HCT116 (cell line): ENCODE measurements around the gene RHOG. TPM values are rescaled to one million over a fixed set of nuclear protein-coding genes. Genes with fewer than 3 reads are reported as not detected.

Experiments
- ATAC-seq: fragments of 200-7000 bp; cut with Tn5 transposase; 2 replicates; pipeline ENCODE4 v1.9.1; 2020; ENCODE audit warnings: mild to moderate bottlenecking, moderate library complexity
- BruUV-seq: library from RNA; stranded (reverse); fragments of 400-500 nt; replicated peaks from 2 replicates; lab custom pipeline; 2021; lab: Mats Ljungman, UMichigan
- CTCF ChIA-PET: fragments of 300-600 bp; sonication (Branson Sonifier 250); formaldehyde crosslinking; loops from one replicate; lab custom pipeline; 2021; ENCODE audit warnings: antibody characterized with exemption; lab: Charles Lee
- POLR2A ChIA-PET: fragments of 300-600, 350-600 bp; sonication (Branson Sonifier 250); formaldehyde crosslinking; loops from one replicate; lab custom pipeline; 2021; ENCODE audit warnings: antibody characterized with exemption; lab: Charles Lee
- RAD21 ChIA-PET, 2 experiments: fragments of 300-600 bp; sonication (Branson Sonifier 250); formaldehyde crosslinking; loops; one replicate each; lab custom pipeline; 2023; ENCODE audit warnings: low total read pairs in 2 of 2; ENCODE audit not compliant: uncharacterized antibody in 2 of 2, unreplicated experiment in 2 of 2, low non-redundant PET in 1 of 2; lab: Charles Lee
- DNase-seq: peaks from one replicate; pipeline ENCODE4 v3.0.0-alpha.2; 2010; ENCODE audit warnings: low read depth, low spot score
- H2AFZ ChIP-seq: fragments of 200-600 bp; shearing (Covaris generic), sonication (generic); 2 replicates; pipeline ENCODE4 v1.6.1; 2017; ENCODE audit warnings: low read depth, mixed run types, mixed read lengths, antibody characterized with exemption, low read length; ENCODE audit not compliant: poor library complexity, severe bottlenecking
- H3K27ac ChIP-seq: 2 replicates; pipeline ENCODE4 v1.5.1; 2012; ENCODE audit warnings: low read depth, low read length
- H3K27me3 ChIP-seq: fragments of 200-600 bp; sonication (generic); 2 replicates; pipeline ENCODE4 v1.6.1; 2016; ENCODE audit warnings: mixed run types, low read length, mixed read lengths; ENCODE audit not compliant: insufficient read depth
- H3K36me3 ChIP-seq, 2 experiments: fragments of 200-500 bp in 1 of 2; fragments of 200-600 bp in 1 of 2; sonication (Bioruptor generic) in 1 of 2; sonication (generic) in 1 of 2; 2 replicates each; pipeline versions ENCODE4 v1.5.1 to v1.6.1; 2014 to 2016; ENCODE audit warnings: low read length in 2 of 2, inconsistent platforms in 1 of 2, mixed read lengths in 1 of 2, mixed run types in 1 of 2; ENCODE audit not compliant: insufficient read depth in 2 of 2, control insufficient read depth in 1 of 2
- H3K4me1 ChIP-seq, 2 experiments: fragments of 200-600 bp in 1 of 2; sonication (generic) in 1 of 2; 2 replicates each; pipeline versions ENCODE4 v1.5.1 to v1.6.1; 2012 to 2017; ENCODE audit warnings: low read length in 2 of 2, inconsistent platforms in 1 of 2, mild to moderate bottlenecking in 1 of 2, mixed read lengths in 1 of 2, mixed run types in 1 of 2, moderate library complexity in 1 of 2; ENCODE audit not compliant: insufficient read depth in 2 of 2, control insufficient read depth in 1 of 2
- H3K4me2 ChIP-seq: fragments of 200-600 bp; sonication (generic); 2 replicates; pipeline ENCODE4 v1.6.1; 2017; ENCODE audit warnings: mixed run types, low read length, mixed read lengths
- H3K4me3 ChIP-seq, 2 experiments: fragments of 200-600 bp in 1 of 2; sonication (generic) in 1 of 2; replicated peaks in 1 of 2; 2 replicates each; pipeline ENCODE4 v1.5.1; 2011 to 2016; ENCODE audit warnings: low read length in 2 of 2, control low read depth in 1 of 2, low read depth in 1 of 2, mild to moderate bottlenecking in 1 of 2, mixed read lengths in 1 of 2, mixed run types in 1 of 2
- H3K79me2 ChIP-seq: fragments of 200-600 bp; sonication (generic); 2 replicates; pipeline ENCODE4 v1.6.1; 2017; ENCODE audit warnings: mild to moderate bottlenecking, mixed run types, low read length, moderate library complexity, mixed read lengths; ENCODE audit not compliant: insufficient read depth
- H3K9ac ChIP-seq: fragments of 200-600 bp; sonication (generic); 2 replicates; pipeline ENCODE4 v1.6.1; 2016; ENCODE audit warnings: low read length, mixed read lengths
- H3K9me2 ChIP-seq: fragments of 200-600 bp; sonication (generic), shearing (Covaris generic); 2 replicates; pipeline ENCODE4 v1.6.1; 2017; ENCODE audit warnings: mixed run types, mild to moderate bottlenecking, moderate library complexity; ENCODE audit not compliant: insufficient read depth
- H3K9me3 ChIP-seq, 2 experiments: fragments of 200-500 bp in 1 of 2; fragments of 200-600 bp in 1 of 2; sonication (Bioruptor generic) in 1 of 2; sonication (generic) in 1 of 2; 2 replicates each; pipeline ENCODE4 v1.6.1; 2014 to 2017; ENCODE audit warnings: low read length in 2 of 2, mixed read lengths in 2 of 2, inconsistent platforms in 1 of 2, low read depth in 1 of 2, mild to moderate bottlenecking in 1 of 2, mixed run types in 1 of 2, moderate library complexity in 1 of 2; ENCODE audit not compliant: control insufficient read depth in 1 of 2, insufficient read depth in 1 of 2
- H4K20me1 ChIP-seq: fragments of 200-600 bp; sonication (generic), shearing (Covaris generic); 2 replicates; pipeline ENCODE4 v1.6.1; 2017; ENCODE audit warnings: mixed run types, mild to moderate bottlenecking, moderate library complexity; ENCODE audit not compliant: insufficient read depth
- CBX3 ChIP-seq: IDR thresholded peaks from 2 replicates; pipeline ENCODE4 v1.6.1; 2012; ENCODE audit warnings: low read depth
- CEBPB ChIP-seq: IDR thresholded peaks from 2 replicates; pipeline ENCODE4 v1.6.1; 2012; ENCODE audit warnings: low read depth
- YY1 ChIP-seq: IDR thresholded peaks from 2 replicates; pipeline ENCODE4 v1.6.1; 2011; ENCODE audit warnings: low read length, low read depth, moderate library complexity, mild to moderate bottlenecking; ENCODE audit not compliant: insufficient replicate concordance; ENCODE audit errors: extremely low read depth
- intact Hi-C: fragments of 100-400 bp; cut with micrococcal nuclease; formaldehyde crosslinking; loops from 2 replicates; pipeline ENCODE4 v1.10.0; 2022
- total RNA-seq: library from RNA; stranded (reverse); gene quantifications from one replicate; pipeline ENCODE4 v1.2.1, GENCODE V29; 2021; ENCODE audit not compliant: unreplicated experiment
- TF ChIP-seq, protein P1 (sequence below): IDR thresholded peaks from 2 replicates; pipeline ENCODE4 v1.6.1; 2012
- TF ChIP-seq, protein P2 (sequence below): IDR thresholded peaks from 2 replicates; pipeline ENCODE4 v1.6.1; 2012; ENCODE audit warnings: low read depth

RHOG gene
- total RNA-seq, 1 experiment from 2014 or later, result 49.1 TPM

DNA sequence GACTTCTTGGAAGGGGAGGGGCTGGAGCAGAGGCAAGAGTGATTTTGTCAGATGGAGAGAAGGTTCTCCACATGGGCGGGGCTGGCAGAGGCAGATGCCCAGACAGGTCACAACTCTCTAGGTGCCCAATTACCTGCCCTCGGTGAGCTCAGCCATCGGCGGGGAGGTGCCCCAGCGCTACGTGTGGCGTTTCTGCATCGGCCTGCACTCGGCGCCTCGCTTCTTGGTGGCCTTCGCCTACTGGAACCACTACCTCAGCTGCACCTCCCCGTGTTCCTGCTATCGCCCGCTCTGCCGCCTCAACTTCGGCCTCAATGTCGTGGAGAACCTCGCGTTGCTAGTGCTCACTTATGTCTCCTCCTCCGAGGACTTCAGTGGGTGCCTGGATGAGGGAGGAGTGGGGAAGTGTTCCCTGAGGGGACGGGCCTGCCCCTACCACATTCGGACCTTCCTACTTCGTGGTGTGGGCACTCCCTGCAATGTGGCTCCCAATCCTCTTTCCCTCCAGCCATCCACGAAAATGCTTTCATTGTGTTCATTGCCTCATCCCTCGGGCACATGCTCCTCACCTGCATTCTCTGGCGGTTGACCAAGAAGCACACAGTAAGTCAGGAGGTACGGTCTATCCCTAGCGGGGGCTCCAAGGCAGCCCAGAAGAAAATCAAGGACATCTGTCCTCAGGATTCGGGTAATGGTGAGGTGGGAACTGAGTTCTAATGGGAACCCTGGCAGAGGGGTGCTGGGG, 16.8 kb downstream of the RHOG start:
- Histone ChIP-seq H3K4me1 (peaks cover 0 to 5% of the 10 kb centered on the region in 2 experiments; a peak in 1 of 4 replicates), H4K20me1 (no peaks in the 10 kb centered on the region), H3K9ac (no peak overlapping the region), H3K4me3 (no peak overlapping the region), H3K9me3 (no peaks in the 10 kb centered on the region), H3K36me3 (peaks cover 10 to 16% of the 10 kb centered on the region in 2 experiments; a peak in 3 of 4 replicates), H3K9me2 (no peaks in the 10 kb centered on the region), H3K27me3 (no peaks in the 10 kb centered on the region), H3K79me2 (no peaks in the 10 kb centered on the region), H2AFZ (no peak overlapping the region), H3K27ac (no peak overlapping the region), H3K4me2 (no peak overlapping the region)
- TF ChIP-seq, protein P1, sequence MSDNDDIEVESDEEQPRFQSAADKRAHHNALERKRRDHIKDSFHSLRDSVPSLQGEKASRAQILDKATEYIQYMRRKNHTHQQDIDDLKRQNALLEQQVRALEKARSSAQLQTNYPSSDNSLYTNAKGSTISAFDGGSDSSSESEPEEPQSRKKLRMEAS, result no peak
- TF ChIP-seq YY1 (no peak), CEBPB (no peak), CBX3 (no peak)
- TF ChIP-seq, protein P2, sequence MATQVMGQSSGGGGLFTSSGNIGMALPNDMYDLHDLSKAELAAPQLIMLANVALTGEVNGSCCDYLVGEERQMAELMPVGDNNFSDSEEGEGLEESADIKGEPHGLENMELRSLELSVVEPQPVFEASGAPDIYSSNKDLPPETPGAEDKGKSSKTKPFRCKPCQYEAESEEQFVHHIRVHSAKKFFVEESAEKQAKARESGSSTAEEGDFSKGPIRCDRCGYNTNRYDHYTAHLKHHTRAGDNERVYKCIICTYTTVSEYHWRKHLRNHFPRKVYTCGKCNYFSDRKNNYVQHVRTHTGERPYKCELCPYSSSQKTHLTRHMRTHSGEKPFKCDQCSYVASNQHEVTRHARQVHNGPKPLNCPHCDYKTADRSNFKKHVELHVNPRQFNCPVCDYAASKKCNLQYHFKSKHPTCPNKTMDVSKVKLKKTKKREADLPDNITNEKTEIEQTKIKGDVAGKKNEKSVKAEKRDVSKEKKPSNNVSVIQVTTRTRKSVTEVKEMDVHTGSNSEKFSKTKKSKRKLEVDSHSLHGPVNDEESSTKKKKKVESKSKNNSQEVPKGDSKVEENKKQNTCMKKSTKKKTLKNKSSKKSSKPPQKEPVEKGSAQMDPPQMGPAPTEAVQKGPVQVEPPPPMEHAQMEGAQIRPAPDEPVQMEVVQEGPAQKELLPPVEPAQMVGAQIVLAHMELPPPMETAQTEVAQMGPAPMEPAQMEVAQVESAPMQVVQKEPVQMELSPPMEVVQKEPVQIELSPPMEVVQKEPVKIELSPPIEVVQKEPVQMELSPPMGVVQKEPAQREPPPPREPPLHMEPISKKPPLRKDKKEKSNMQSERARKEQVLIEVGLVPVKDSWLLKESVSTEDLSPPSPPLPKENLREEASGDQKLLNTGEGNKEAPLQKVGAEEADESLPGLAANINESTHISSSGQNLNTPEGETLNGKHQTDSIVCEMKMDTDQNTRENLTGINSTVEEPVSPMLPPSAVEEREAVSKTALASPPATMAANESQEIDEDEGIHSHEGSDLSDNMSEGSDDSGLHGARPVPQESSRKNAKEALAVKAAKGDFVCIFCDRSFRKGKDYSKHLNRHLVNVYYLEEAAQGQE, result no peak
- DNase-seq, result no peak
- ChIA-PET POLR2A (no interaction called here), RAD21 (no interaction called here), CTCF (interaction anchor here (1.0 to 2.9 kb wide), 4 partner anchors 10 to 249 kb away, joined by 3 to 10 read pairs (median 5); partner anchors contain the start of gene PGAP2)
- ATAC-seq, result no peak
- intact Hi-C loops, result loop anchor here (1.0 kb wide), 1 partner anchor 248 kb away; no protein-coding TSS in a partner anchor
- no TSS peak for BruUV-seq
